ENCODE results near the gene TXNDC11. TPM values are rescaled to one million over a fixed set of nuclear protein-coding genes. Genes with fewer than 3 reads are reported as not detected.

Gene TXNDC11
- polyA plus RNA-seq, 4 donors, result 47.6 to 73.4 (median 49.7) TPM

GRCh38 chr16:11635113-11635652 lies 107.5 kb downstream of the TXNDC11 start:
- no peaks in the 10 kb centered on the region for H3K36me3 ChIP-seq (ENCODE audit: control insufficient read depth in 3 of 3, insufficient read depth in 2 of 3, low read depth in 1 of 3, low read length in 3 of 3)
- H3K4me3 ChIP-seq (ENCODE audit: low read depth in 1 of 3, low read length in 3 of 3), result peak overlapping the region in 1 of 3 donors; percentile 34
- FAIRE-seq, result no peak
- H3K4me1 ChIP-seq (ENCODE audit: control insufficient read depth in 3 of 3, insufficient read depth in 2 of 3, low read depth in 1 of 3, low read length in 2 of 3), result peaks cover 0 to 19% (median 0%) of the 10 kb centered on the region in 3 donors
- peaks cover 0 to 3% (median 0%) of the 10 kb centered on the region in 3 donors for H3K27me3 ChIP-seq (ENCODE audit: control insufficient read depth in 3 of 3, insufficient read depth in 3 of 3, low read length in 3 of 3)
- no peaks in the 10 kb centered on the region for H3K9me3 ChIP-seq (ENCODE audit: control insufficient read depth in 2 of 2, insufficient read depth in 1 of 2, low read depth in 1 of 2, low read length in 1 of 2)
- DNase-seq, result peak; percentile 43 to 96
- 32 to 77% (median 47%) methylated on average over 10 of the region's 10 CpGs for WGBS, 3 donors
- H3K27ac ChIP-seq (ENCODE audit: low read depth in 1 of 3, low read length in 2 of 3), result peak overlapping the region; percentile 53 to 99 (median 70)

DNA sequence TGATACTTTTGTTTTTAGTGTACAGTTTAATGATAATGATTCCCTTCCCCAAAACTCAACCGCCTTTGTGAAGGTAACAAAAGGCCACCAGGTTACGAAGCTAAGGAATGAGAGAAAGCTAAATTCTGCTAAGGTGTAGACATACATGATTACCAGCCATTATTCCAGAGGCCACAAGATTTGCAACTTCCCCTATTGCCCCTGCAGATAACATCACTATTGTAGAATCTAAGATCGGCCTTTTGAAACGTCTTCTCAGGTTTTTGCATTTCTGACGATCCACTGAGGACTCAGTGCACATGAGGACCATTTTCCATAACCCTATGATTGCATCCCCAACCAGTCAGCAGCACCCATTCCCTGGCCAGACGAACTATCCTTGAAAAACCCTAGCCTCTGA lies 108.3 kb downstream of the TXNDC11 start:
- no peak for DNase-seq
- Histone ChIP-seq H3K4me3 (ENCODE audit: low read depth in 1 of 3, low read length in 3 of 3) (no peak overlapping the region), H3K4me1 (ENCODE audit: control insufficient read depth in 3 of 3, insufficient read depth in 2 of 3, low read depth in 1 of 3, low read length in 2 of 3) (peaks cover 0 to 19% (median 0%) of the 10 kb centered on the region in 3 donors), H3K27me3 (ENCODE audit: control insufficient read depth in 3 of 3, insufficient read depth in 3 of 3, low read length in 3 of 3) (peaks cover 0 to 3% (median 0%) of the 10 kb centered on the region in 3 donors), H3K27ac (ENCODE audit: low read depth in 1 of 3, low read length in 2 of 3) (no peak overlapping the region), H3K36me3 (ENCODE audit: control insufficient read depth in 3 of 3, insufficient read depth in 2 of 3, low read depth in 1 of 3, low read length in 3 of 3) (no peaks in the 10 kb centered on the region), H3K9me3 (ENCODE audit: control insufficient read depth in 2 of 2, insufficient read depth in 1 of 2, low read depth in 1 of 2, low read length in 1 of 2) (no peaks in the 10 kb centered on the region)
- 80 to 83% (median 80%) methylated on average over 6 of the region's 6 CpGs for WGBS, 3 donors
- FAIRE-seq, result no peak

DNA sequence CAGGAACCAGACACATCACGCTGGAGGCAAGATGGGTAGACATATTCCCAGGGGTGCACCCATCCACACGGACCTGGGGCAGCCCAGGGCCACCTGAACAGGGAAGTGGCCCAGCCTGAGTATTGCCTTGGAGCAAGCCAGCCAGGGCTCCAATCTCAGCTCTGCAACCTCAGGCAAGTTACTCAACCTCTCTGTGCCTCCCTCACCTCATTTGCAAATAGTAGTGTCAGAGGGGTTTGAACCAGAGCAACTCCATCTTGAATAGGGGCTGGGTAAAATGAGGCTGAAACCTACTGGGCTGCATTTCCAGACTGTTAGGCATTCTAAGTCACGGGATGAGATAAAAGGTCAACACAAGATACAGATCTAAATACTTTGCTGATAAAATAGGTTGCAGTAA lies 109.5 kb downstream of the TXNDC11 start:
- Histone ChIP-seq H3K36me3 (ENCODE audit: control insufficient read depth in 3 of 3, insufficient read depth in 2 of 3, low read depth in 1 of 3, low read length in 3 of 3) (no peaks in the 10 kb centered on the region), H3K27me3 (ENCODE audit: control insufficient read depth in 3 of 3, insufficient read depth in 3 of 3, low read length in 3 of 3) (peaks cover 0 to 3% (median 0%) of the 10 kb centered on the region in 3 donors), H3K27ac (ENCODE audit: low read depth in 1 of 3, low read length in 2 of 3) (peak overlapping the region in 2 of 3 donors; percentile 15 to 47), H3K9me3 (ENCODE audit: control insufficient read depth in 2 of 2, insufficient read depth in 1 of 2, low read depth in 1 of 2, low read length in 1 of 2) (no peaks in the 10 kb centered on the region), H3K4me3 (ENCODE audit: low read depth in 1 of 3, low read length in 3 of 3) (no peak overlapping the region), H3K4me1 (ENCODE audit: control insufficient read depth in 3 of 3, insufficient read depth in 2 of 3, low read depth in 1 of 3, low read length in 2 of 3) (peaks cover 0 to 19% (median 0%) of the 10 kb centered on the region in 3 donors)
- DNase-seq (no peak), FAIRE-seq (no peak)
- WGBS, 3 donors, result 69 to 86% (median 74%) methylated on average over 3 of the region's 3 CpGs

DNA sequence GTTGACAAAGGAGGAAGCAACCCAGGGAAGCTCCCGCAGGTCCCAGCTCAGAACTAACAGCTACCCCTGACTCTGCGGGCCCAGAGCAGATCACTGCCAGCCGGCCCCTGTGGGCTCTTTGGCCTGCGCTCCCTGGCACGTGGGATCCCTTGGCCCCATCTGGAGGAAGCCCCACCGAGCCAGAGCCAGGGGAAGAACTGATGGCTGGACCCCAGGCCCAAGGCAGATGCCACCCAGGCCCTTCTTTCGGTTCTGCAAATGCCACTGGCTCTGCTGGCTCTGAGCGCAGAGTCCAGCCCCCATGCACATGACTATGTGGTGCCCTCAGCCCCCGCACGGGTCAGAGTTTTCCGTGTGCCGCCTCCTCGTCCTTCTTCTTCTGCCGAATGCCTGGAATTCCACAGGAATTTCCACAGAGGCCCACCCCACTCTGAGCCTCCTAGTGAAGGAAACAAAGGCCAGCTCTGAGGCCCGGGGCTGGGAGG lies 110.2 kb downstream of the TXNDC11 start:
- no peak overlapping the region for H3K4me3 ChIP-seq (ENCODE audit: low read depth in 1 of 3, low read length in 3 of 3)
- H3K36me3 ChIP-seq (ENCODE audit: control insufficient read depth in 3 of 3, insufficient read depth in 2 of 3, low read depth in 1 of 3, low read length in 3 of 3), result no peaks in the 10 kb centered on the region
- peaks cover 0 to 19% (median 0%) of the 10 kb centered on the region in 3 donors for H3K4me1 ChIP-seq (ENCODE audit: control insufficient read depth in 3 of 3, insufficient read depth in 2 of 3, low read depth in 1 of 3, low read length in 2 of 3)
- 52 to 82% (median 79%) methylated on average over 15 of the region's 15 CpGs for WGBS, 3 donors
- H3K9me3 ChIP-seq (ENCODE audit: control insufficient read depth in 2 of 2, insufficient read depth in 1 of 2, low read depth in 1 of 2, low read length in 1 of 2), result no peaks in the 10 kb centered on the region
- DNase-seq (peak in 1 of 2 donors; percentile 42), FAIRE-seq (no peak)
- H3K27me3 ChIP-seq (ENCODE audit: control insufficient read depth in 3 of 3, insufficient read depth in 3 of 3, low read length in 3 of 3), result peaks cover 0 to 3% (median 0%) of the 10 kb centered on the region in 3 donors
- H3K27ac ChIP-seq (ENCODE audit: low read depth in 1 of 3, low read length in 2 of 3), result peak overlapping the region in 2 of 3 donors; percentile 22 to 26

DNA sequence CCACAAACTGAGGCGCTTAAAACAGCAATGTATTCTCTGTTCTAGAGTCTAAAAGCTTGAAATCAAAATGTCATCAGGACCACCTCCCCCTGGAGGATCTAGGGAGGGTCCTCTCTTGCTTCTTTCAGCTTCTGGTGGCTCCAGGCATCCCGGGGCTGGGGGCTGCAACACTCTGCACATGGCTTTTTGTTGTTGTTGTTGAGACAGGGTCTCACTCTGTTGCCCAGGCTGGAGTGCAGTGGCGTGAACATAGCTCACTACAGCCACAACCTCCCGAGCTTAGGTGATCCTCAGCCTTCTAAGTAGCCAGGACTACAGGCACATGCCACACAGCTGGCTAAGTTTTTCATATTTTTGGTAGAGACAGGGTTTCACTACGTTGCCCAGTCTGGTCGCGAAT lies 111.4 kb downstream of the TXNDC11 start:
- FAIRE-seq (no peak), DNase-seq (no peak)
- H3K36me3 ChIP-seq (ENCODE audit: control insufficient read depth in 3 of 3, insufficient read depth in 2 of 3, low read depth in 1 of 3, low read length in 3 of 3), result no peaks in the 10 kb centered on the region
- no peaks in the 10 kb centered on the region for H3K9me3 ChIP-seq (ENCODE audit: control insufficient read depth in 2 of 2, insufficient read depth in 1 of 2, low read depth in 1 of 2, low read length in 1 of 2)
- no peak overlapping the region for H3K27ac ChIP-seq (ENCODE audit: low read depth in 1 of 3, low read length in 2 of 3)
- WGBS, 3 donors, result 88 to 94% (median 90%) methylated on average over 7 of the region's 7 CpGs
- no peak overlapping the region for H3K4me3 ChIP-seq (ENCODE audit: low read depth in 1 of 3, low read length in 3 of 3)
- H3K4me1 ChIP-seq (ENCODE audit: control insufficient read depth in 3 of 3, insufficient read depth in 2 of 3, low read depth in 1 of 3, low read length in 2 of 3), result peaks cover 0 to 19% (median 0%) of the 10 kb centered on the region in 3 donors
- peaks cover 0 to 3% (median 0%) of the 10 kb centered on the region in 3 donors for H3K27me3 ChIP-seq (ENCODE audit: control insufficient read depth in 3 of 3, insufficient read depth in 3 of 3, low read length in 3 of 3)

- H3K4me1 ChIP-seq (ENCODE audit: control insufficient read depth in 3 of 3, insufficient read depth in 2 of 3, low read depth in 1 of 3, low read length in 2 of 3), result peaks cover 0 to 15% (median 0%) of the 10 kb centered on the region in 3 donors
- H3K27me3 ChIP-seq (ENCODE audit: control insufficient read depth in 3 of 3, insufficient read depth in 3 of 3, low read length in 3 of 3), result peaks cover 0 to 3% (median 0%) of the 10 kb centered on the region in 3 donors
- no peaks in the 10 kb centered on the region for H3K9me3 ChIP-seq (ENCODE audit: control insufficient read depth in 2 of 2, insufficient read depth in 1 of 2, low read depth in 1 of 2, low read length in 1 of 2)
- FAIRE-seq, result no peak
- 87 to 92% (median 91%) methylated on average over 6 of the region's 6 CpGs for WGBS, 3 donors
- no peak overlapping the region for H3K27ac ChIP-seq (ENCODE audit: low read depth in 1 of 3, low read length in 2 of 3)
- DNase-seq, result no peak
- no peaks in the 10 kb centered on the region for H3K36me3 ChIP-seq (ENCODE audit: control insufficient read depth in 3 of 3, insufficient read depth in 2 of 3, low read depth in 1 of 3, low read length in 3 of 3)
- H3K4me3 ChIP-seq (ENCODE audit: low read depth in 1 of 3, low read length in 3 of 3), result no peak overlapping the region
Observed at GRCh38 chr16:11630768-11631056, 111.9 kb downstream of the TXNDC11 start.

- WGBS, 3 donors, result 55 to 84% (median 61%) methylated on average over 12 of the region's 12 CpGs
- Histone ChIP-seq H3K4me3 (ENCODE audit: low read depth in 1 of 3, low read length in 3 of 3) (no peak overlapping the region), H3K27ac (ENCODE audit: low read depth in 1 of 3, low read length in 2 of 3) (peak overlapping the region in 2 of 3 donors; percentile 25 to 59), H3K36me3 (ENCODE audit: control insufficient read depth in 3 of 3, insufficient read depth in 2 of 3, low read depth in 1 of 3, low read length in 3 of 3) (no peaks in the 10 kb centered on the region), H3K27me3 (ENCODE audit: control insufficient read depth in 3 of 3, insufficient read depth in 3 of 3, low read length in 3 of 3) (peaks cover 0 to 3% (median 0%) of the 10 kb centered on the region in 3 donors), H3K4me1 (ENCODE audit: control insufficient read depth in 3 of 3, insufficient read depth in 2 of 3, low read depth in 1 of 3, low read length in 2 of 3) (peaks cover 0 to 11% (median 0%) of the 10 kb centered on the region in 3 donors), H3K9me3 (ENCODE audit: control insufficient read depth in 2 of 2, insufficient read depth in 1 of 2, low read depth in 1 of 2, low read length in 1 of 2) (no peaks in the 10 kb centered on the region)
- no peak for FAIRE-seq
- no peak for DNase-seq
Observed at GRCh38 chr16:11630046-11630767, 112.5 kb downstream of the TXNDC11 start.
